Urinary bladder (tissue), 4 donors: ENCODE data around the gene ILRUN. TPM values are rescaled to one million over a fixed set of nuclear protein-coding genes. Genes with fewer than 3 reads are reported as not detected.
"Not testable (repeated sequence)": the region's sequence is repeated elsewhere in the genome, so short reads cannot be mapped to it uniquely, and the experiment has no call there.

Source experiments
- DNase-seq: peaks from one replicate; pipeline ENCODE4 v3.0.0-alpha.2; 2015; ENCODE audit errors: extremely low spot score
- H3K27ac ChIP-seq: one replicate; pipeline ENCODE4 v1.5.1; 2013; ENCODE audit warnings: low read depth, mild to moderate bottlenecking, moderate library complexity
- H3K36me3 ChIP-seq: one replicate; pipeline ENCODE4 v1.6.1; 2013; ENCODE audit warnings: mild to moderate bottlenecking, moderate library complexity; ENCODE audit not compliant: insufficient read depth
- H3K4me1 ChIP-seq: one replicate; pipeline ENCODE4 v1.6.1; 2013; ENCODE audit warnings: mild to moderate bottlenecking, moderate library complexity; ENCODE audit not compliant: insufficient read depth
- H3K4me3 ChIP-seq: one replicate; pipeline ENCODE4 v1.5.1; 2013; ENCODE audit warnings: low read depth, low read length
- WGBS: extraction: QIAGEN DNeasy Blood & Tissue Kit; methylation state at CpG from one replicate; pipeline ENCODE4 v1.1.7; 2013; 5-methylcytosine and 5-hydroxymethylcytosine counted together
- polyA plus RNA-seq: library from polyadenylated mRNA; stranded (reverse); fragments of 200-250 nt; gene quantifications from one replicate; pipeline ENCODE4 v1.2.3, GENCODE V29; 2013
- total RNA-seq: library from RNA; depleted of rRNA; stranded (reverse); fragments of >200 nt; gene quantifications from one replicate; pipeline ENCODE4 v1.2.3, GENCODE V29; 2014
- donor health status: healthy with polysubstance abuse.
- donor health status: healthy.

Gene ILRUN
- total RNA-seq (38.1 TPM), polyA plus RNA-seq (76.0 TPM)

DNA sequence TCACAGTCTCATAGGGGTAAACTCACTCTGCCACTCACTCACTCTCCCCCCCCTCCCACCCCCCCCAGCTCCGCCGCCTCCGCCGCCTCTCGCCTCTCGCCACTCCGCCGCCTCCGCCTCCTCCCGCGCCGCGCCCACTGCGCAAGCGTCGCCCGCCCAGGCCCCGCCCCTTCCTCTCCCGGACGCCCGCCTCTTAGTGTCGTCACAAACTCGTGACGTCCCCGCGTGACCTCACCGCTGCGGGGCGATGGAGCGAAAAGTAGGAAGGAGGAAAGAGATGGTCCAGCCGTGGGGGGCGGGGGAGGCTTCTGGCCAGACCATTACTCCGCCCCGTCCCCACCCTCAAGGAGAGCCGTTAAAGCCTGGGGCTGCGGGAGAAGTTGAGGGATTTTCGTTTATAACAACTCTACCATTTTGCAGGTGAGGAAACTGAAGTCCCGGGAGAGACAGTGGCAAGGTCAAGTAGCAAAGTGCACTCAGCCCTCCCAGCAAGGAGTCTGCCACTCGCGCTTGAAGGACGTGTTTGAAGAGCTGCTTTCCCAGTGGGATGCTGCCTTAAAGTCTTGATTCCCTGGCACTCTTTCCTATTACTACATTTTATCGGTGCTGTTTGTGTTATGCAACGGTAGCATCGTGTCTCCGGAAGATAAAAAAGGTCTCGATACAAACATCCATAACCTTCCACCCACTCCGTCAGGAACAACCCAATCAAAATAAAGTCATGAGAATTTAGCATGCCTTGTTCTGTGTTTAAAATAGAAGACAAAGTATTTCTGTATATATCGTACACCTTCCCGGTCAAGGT is at the start of gene ILRUN:
Gene ILRUN (minus strand): TSS at position 29 of the 805 bp plus-strand sequence. CDS start 164 bp downstream, outside the sequence.
- H3K4me1 ChIP-seq: no peaks in the 10 kb centered on the region
- 3% methylated on average over 49 of the region's 49 CpGs for WGBS

DNA sequence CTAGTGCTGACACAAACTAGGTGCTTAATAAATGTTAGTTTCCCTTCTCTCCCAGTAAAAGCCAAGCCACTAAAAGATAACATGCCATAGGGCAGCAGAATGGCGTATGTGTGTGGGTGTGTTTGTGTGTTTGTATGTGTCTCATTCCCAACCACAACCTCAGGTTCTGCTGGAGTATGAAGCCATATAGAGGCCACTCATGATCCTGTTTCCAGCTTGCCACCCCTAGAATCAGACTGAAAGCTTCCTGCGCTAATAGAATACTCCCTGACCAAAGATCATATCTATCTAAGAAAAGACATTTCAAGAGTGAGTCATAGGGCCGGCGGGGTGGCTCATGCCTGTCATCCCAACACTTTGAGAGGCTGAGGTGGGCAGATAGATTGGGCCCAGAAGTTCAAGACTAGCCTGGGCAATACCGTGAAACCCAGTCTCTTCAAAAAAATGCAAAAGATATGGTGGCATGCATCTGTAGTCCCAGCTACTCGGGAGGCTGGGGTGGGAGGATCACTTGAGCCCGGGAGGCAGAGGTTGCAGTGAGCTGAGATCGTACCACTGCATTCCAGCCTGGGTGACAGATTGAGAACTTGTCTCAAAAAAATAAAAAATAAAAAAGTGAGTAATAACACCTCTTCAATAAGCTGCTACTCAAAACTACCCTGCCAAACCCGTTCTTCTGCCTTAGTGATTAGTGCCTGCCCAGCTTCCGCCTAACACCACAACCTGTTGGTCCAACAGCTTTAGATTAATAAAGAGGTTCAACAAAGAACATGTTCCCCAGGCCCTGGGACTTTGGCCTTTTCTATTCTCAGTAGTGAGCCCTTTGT is 48.9 kb upstream of the ILRUN start:
- H3K36me3 ChIP-seq: no peaks in the 10 kb centered on the region
- H3K4me1 ChIP-seq: no peaks in the 10 kb centered on the region
- no peak for DNase-seq
- H3K27ac ChIP-seq: no peak overlapping the region
- H3K4me3 ChIP-seq: no peak overlapping the region
- WGBS: 78% methylated on average over 10 of the region's 10 CpGs

More for the DNA sequence above, at the start of gene ILRUN:
- DNase-seq: peak; percentile 86
- H3K27ac ChIP-seq: peak within 1 kb of the TSS; percentile 87
- peaks cover 1% of the 10 kb centered on the region for H3K36me3 ChIP-seq
- H3K4me3 ChIP-seq: peak within 1 kb of the TSS; percentile 77

GRCh38 chr6:34744294-34744647 is 47.7 kb upstream of the ILRUN start:
- not testable (repeated sequence) for H3K36me3 ChIP-seq, DNase-seq, H3K27ac ChIP-seq, H3K4me3 ChIP-seq, H3K4me1 ChIP-seq
- 94% methylated on average over 10 of the region's 10 CpGs for WGBS

GRCh38 chr6:34743625-34744293 is 47.2 kb upstream of the ILRUN start:
- Histone ChIP-seq H3K4me3 (no peak overlapping the region), H3K4me1 (no peaks in the 10 kb centered on the region), H3K27ac (no peak overlapping the region), H3K36me3 (no peaks in the 10 kb centered on the region)
- DNase-seq: no peak
- 77% methylated on average over 7 of the region's 7 CpGs for WGBS

DNA sequence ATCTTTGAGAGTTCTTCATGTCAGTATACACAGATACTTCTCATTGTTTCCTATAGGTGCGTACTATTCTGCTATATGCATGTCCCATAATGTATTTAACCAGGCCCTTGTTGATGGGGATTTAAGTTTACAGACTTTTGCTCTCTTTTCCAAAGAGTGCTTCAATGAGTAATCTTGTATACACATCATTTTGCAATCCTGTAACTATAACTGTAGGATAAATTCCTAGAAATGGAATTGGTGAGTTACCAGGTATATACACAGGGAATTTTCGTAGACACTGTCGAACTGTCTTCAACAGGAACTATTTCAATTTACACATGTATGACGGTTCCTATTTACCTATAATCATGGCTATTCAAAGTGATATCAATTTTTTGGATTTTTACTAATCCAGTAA is 45.5 kb upstream of the ILRUN start:
- no peak overlapping the region for H3K27ac ChIP-seq
- H3K36me3 ChIP-seq: no peaks in the 10 kb centered on the region
- no peaks in the 10 kb centered on the region for H3K4me1 ChIP-seq
- H3K4me3 ChIP-seq: no peak overlapping the region
- no peak for DNase-seq
- WGBS: 92% methylated on average over 4 of the region's 4 CpGs

DNA sequence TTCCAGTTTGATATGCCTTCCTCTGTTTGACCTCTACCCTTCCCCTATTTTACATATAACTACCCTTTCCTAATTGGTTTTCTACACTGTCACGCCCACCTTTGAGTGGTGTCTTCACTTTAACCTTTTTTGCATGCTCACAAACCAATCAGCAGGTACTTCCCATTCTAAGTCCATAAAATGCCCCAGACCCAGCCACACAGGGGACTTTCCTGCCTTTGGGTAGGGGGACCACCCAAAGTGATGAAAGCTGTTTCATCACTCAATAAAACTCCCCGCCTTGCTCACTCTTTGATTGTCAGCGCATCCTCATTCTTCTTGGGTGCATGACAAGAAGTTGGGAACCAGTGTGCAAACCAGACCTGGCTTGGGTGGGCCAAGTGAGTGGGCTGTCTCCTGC is 40.3 kb upstream of the ILRUN start:
- no peaks in the 10 kb centered on the region for H3K36me3 ChIP-seq
- DNase-seq: no peak
- no peak overlapping the region for H3K4me3 ChIP-seq
- H3K27ac ChIP-seq: no peak overlapping the region
- 79% methylated on average over 3 of the region's 3 CpGs for WGBS
- no peaks in the 10 kb centered on the region for H3K4me1 ChIP-seq

DNA sequence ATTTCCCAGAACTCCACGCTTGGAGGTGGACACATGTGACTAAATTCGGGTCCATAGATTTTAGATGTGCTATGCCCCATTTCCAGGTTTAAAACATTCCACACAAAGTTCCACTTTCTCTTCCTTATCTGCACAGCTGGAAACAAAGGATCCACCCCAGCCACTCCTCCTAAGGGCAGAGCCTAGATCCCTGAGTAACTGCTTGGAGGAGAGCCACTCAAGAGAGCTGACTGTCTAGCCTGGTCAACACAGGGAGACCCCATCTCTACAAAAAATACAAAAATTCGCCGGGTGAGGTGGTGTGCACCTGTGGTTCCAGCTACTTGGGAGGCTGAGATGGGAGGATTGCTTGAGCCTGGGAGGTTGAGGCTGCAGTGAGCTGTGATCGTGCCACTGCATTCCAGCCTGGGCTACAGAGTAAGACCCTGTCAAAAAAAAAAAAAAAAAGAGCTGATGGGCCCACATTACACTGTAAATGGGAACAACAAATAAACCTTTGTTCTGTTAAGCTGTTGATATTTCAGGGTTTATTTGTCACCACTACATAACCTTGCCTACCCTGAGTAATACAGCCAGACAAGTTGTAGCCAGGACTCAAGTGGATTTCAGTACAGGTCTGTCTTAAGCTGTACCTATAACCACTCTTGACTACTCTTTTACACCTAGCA is 35.0 kb upstream of the ILRUN start:
- WGBS: 92% methylated on average over 5 of the region's 5 CpGs
- Histone ChIP-seq H3K4me1 (no peaks in the 10 kb centered on the region), H3K27ac (no peak overlapping the region), H3K36me3 (no peaks in the 10 kb centered on the region), H3K4me3 (no peak overlapping the region)
- no peak for DNase-seq

- 65% methylated on average over 4 of the region's 4 CpGs for WGBS
- Histone ChIP-seq H3K4me3 (no peak overlapping the region), H3K27ac (no peak overlapping the region), H3K36me3 (no peaks in the 10 kb centered on the region), H3K4me1 (no peaks in the 10 kb centered on the region)
- no peak for DNase-seq
Observed at GRCh38 chr6:34729631-34730470, 33.3 kb upstream of the ILRUN start.

DNA sequence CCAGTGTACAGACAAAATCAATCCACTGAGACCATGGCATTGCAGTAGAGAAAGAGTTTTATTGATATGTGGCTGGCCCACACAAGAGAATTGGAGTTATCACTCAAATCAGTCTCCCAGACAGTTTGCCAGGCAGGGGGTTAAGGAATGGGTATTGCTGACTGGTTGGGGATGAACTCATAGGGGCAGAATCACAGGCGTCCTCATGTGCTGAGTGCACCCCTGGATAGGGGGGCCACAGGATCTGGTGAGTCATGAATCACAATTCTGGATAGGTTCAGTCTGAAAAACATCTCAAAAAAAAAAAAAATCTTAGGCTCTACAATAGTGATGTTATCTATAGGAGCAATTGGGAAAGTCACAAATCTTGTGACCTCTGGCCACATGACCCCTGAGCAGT is 29.5 kb upstream of the ILRUN start:
- Histone ChIP-seq H3K36me3 (no peaks in the 10 kb centered on the region), H3K4me3 (no peak overlapping the region), H3K4me1 (no peaks in the 10 kb centered on the region), H3K27ac (no peak overlapping the region)
- no peak for DNase-seq
- WGBS: 80% methylated on average over 1 of the region's 1 CpG

DNA sequence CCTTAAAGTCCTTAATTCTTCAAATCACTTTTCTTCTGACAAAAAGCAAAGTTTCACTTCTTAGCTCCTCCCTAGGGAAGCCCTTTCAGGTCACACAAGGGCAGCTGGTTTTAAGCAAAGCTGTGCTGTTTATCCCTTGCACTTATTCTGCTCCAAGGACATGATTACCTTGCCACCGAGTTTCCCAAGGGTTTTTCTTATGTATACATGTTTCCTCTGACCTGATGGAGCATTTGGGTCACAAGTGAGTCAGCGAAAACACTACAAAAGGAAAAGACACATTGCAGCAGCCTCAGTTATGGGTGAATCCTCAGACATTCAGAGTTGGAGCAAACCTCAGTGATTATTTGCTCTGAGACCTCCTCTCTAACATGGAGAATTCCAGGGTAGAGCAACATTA is 26.6 kb upstream of the ILRUN start:
- Histone ChIP-seq H3K27ac (no peak overlapping the region), H3K36me3 (no peaks in the 10 kb centered on the region), H3K4me1 (no peaks in the 10 kb centered on the region), H3K4me3 (no peak overlapping the region)
- WGBS: 44% methylated on average over 2 of the region's 2 CpGs
- DNase-seq: no peak

GRCh38 chr6:34722451-34722850 is 25.9 kb upstream of the ILRUN start:
- DNase-seq: no peak
- Histone ChIP-seq H3K4me1 (no peaks in the 10 kb centered on the region), H3K36me3 (no peaks in the 10 kb centered on the region), H3K4me3 (no peak overlapping the region), H3K27ac (no peak overlapping the region)
- 80% methylated on average over 8 of the region's 8 CpGs for WGBS

DNA sequence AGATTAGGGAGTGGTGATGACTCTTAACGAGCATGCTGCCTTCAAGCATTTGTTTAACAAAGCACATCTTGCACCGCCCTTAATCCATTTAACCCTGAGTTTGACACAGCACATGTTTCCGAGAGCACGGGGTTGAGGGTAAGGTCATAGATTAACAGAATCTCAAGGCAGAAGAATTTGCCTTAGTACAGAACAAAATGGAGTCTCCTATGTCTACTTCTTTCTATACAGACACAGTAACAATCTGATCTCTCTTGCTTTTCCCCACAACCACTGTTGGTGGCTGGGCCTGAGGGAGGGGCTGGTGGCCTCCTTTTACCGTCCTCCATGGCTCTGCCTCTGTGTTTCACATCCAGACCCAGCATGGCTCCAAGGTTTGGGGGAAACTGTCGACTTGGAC is 23.6 kb upstream of the ILRUN start:
- not testable (repeated sequence) for H3K4me1 ChIP-seq, H3K4me3 ChIP-seq, H3K27ac ChIP-seq, DNase-seq, H3K36me3 ChIP-seq
- 36% methylated on average over 6 of the region's 6 CpGs for WGBS

GRCh38 chr6:34719646-34720045 is 23.1 kb upstream of the ILRUN start:
- H3K4me3 ChIP-seq, H3K27ac ChIP-seq: not testable (repeated sequence)
- WGBS: 26% methylated on average over 8 of the region's 9 CpGs

More at GRCh38 chr6:34719646-34720045, 23.1 kb upstream of the ILRUN start:
- not testable (repeated sequence) for H3K4me1 ChIP-seq, H3K36me3 ChIP-seq, DNase-seq
